OCI-LY3 (cell line): Measurements from ENCODE around the gene MAD2L1BP.

Experiments
- EZH2phosphoT487 ChIP-seq: fragments of 200-600 bp; shearing (Covaris generic); IDR thresholded peaks from 2 replicates; pipeline ENCODE4 v1.6.1; 2018; ENCODE audit warnings: antibody characterized with exemption, mixed run types, low read depth
- TF ChIP-seq, protein P1 (sequence below): fragments of 200-600, 300-600 bp; sonication (generic); IDR thresholded peaks from 2 replicates; pipeline ENCODE4 v1.5.1; 2014; ENCODE audit warnings: antibody characterized with exemption, low read length, low read depth

DNA sequence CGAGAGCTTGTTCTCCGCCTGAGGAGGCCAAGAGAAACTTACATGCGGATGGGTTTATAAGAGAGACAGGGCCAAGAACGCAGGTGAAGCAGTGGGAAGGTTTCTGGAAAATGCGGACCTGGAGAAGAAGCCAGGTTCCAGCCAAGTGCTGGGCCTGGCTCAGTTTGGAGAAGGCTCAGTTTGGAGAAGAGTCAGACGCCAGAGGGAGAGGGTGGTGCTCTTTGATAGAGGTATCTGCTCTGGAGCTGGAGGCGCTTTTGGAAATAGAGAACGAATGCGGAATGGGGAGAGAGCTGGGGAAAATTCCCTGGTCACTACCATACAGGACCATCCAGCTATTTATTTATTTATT lies 9.9 kb downstream of the MAD2L1BP start:
- TF ChIP-seq, protein P1, sequence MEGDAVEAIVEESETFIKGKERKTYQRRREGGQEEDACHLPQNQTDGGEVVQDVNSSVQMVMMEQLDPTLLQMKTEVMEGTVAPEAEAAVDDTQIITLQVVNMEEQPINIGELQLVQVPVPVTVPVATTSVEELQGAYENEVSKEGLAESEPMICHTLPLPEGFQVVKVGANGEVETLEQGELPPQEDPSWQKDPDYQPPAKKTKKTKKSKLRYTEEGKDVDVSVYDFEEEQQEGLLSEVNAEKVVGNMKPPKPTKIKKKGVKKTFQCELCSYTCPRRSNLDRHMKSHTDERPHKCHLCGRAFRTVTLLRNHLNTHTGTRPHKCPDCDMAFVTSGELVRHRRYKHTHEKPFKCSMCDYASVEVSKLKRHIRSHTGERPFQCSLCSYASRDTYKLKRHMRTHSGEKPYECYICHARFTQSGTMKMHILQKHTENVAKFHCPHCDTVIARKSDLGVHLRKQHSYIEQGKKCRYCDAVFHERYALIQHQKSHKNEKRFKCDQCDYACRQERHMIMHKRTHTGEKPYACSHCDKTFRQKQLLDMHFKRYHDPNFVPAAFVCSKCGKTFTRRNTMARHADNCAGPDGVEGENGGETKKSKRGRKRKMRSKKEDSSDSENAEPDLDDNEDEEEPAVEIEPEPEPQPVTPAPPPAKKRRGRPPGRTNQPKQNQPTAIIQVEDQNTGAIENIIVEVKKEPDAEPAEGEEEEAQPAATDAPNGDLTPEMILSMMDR = no peak
- TF ChIP-seq EZH2phosphoT487 = no peak
